GM18951 (cell line): Measurements from ENCODE around the gene YPEL2.

Experiments used
- POLR2A ChIP-seq: IDR thresholded peaks from 4 replicates; pipeline ENCODE4 v1.6.1; 2011; ENCODE audit warnings: mild to moderate bottlenecking; ENCODE audit not compliant: insufficient read length, insufficient read depth; ENCODE audit errors: extremely low read depth
- in situ Hi-C: fragments of 300-500 bp; cut with MboI; formaldehyde crosslinking; loops from one replicate; pipeline ENCODE4 v1.12.0; 2022; ENCODE audit warnings: low sequenced_read_pairs, mixed read lengths, inconsistent platforms; ENCODE audit not compliant: unreplicated experiment

The YPEL2 gene

GRCh38 chr17:59356543-59357218, 25.2 kb downstream of the YPEL2 start:
- no peak for TF ChIP-seq POLR2A
- in situ Hi-C loops = no loop called here

GRCh38 chr17:59357219-59357697, 25.8 kb downstream of the YPEL2 start:
- no peak for TF ChIP-seq POLR2A
- in situ Hi-C loops = no loop called here

GRCh38 chr17:59357929-59358328, 26.5 kb downstream of the YPEL2 start:
- TF ChIP-seq POLR2A = no peak
- in situ Hi-C loops = no loop called here

- TF ChIP-seq POLR2A = no peak
- in situ Hi-C loops = no loop called here
Observed at GRCh38 chr17:59361386-59361785, 29.9 kb downstream of the YPEL2 start.

GRCh38 chr17:59361916-59362810, 30.7 kb downstream of the YPEL2 start:
- in situ Hi-C loops = no loop called here
- no peak for TF ChIP-seq POLR2A

- TF ChIP-seq POLR2A = no peak
- in situ Hi-C loops = no loop called here
Observed at GRCh38 chr17:59362811-59363205, 31.4 kb downstream of the YPEL2 start.

GRCh38 chr17:59365383-59365981, 34.0 kb downstream of the YPEL2 start:
- in situ Hi-C loops = no loop called here

GRCh38 chr17:59366040-59366757, 34.7 kb downstream of the YPEL2 start:
- in situ Hi-C loops = no loop called here

More at GRCh38 chr17:59365383-59365981, 34.0 kb downstream of the YPEL2 start:
- no peak for TF ChIP-seq POLR2A

GRCh38 chr17:59366773-59367656, 35.6 kb downstream of the YPEL2 start:
- in situ Hi-C loops = no loop called here
- TF ChIP-seq POLR2A = no peak

More at GRCh38 chr17:59366040-59366757, 34.7 kb downstream of the YPEL2 start:
- TF ChIP-seq POLR2A = no peak

- in situ Hi-C loops = no loop called here
Observed at GRCh38 chr17:59367657-59368045, 36.2 kb downstream of the YPEL2 start.

GRCh38 chr17:59368218-59368857, 36.9 kb downstream of the YPEL2 start:
- in situ Hi-C loops = no loop called here
- no peak for TF ChIP-seq POLR2A

More at GRCh38 chr17:59367657-59368045, 36.2 kb downstream of the YPEL2 start:
- TF ChIP-seq POLR2A = no peak
